Measurements from ENCODE around the gene CTNND2. TPM values are rescaled to one million over a fixed set of nuclear protein-coding genes. Genes with fewer than 3 reads are reported as not detected.
"Not testable (repeated sequence)": the region's sequence is repeated elsewhere in the genome, so short reads cannot be mapped to it uniquely, and the experiment has no call there.

CTNND2 gene
- total RNA-seq, 1 experiment from 2014 or later = not detected

DNA sequence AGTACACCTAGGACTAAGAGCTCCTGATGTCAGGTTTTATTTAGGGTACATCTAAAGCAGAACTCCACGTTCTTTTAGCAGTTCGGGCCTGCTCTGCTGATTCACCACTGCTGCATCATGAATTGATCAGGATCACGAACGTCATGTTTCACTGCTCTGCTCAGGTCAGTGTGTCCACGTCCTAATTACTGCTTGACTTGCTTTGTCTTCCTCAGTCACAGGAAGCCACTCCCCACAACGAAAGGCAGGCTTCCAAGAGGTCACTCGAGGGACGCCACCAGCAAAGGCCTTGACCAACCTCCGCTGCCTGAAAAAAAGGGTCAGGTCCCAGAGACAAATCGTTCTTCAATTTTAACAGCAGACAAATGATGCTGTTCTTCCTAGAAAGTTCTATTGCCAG is 40.3 kb downstream of the CTNND2 start:
- no peak for DNase-seq (ENCODE audit: low read depth)

DNA sequence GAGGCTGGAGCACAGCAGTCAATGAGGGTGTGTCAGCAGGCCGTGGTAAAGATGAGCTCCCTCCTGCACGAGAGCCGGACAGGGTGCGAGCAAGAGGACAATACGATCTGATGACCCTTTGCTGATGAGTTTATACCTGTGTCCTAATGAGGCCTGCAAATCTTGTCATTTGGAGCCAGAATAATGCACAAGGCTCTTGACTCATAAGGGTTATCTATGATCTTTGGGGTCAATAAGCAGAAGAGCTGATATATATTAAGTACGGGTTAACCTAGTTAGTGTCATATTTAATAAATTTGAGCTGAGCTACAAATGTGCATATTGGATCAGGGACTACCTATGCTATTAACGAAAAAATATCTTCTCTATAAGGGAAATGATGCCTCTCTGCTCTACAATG is 46.9 kb downstream of the CTNND2 start:
- DNase-seq (ENCODE audit: low read depth) = no peak

DNA sequence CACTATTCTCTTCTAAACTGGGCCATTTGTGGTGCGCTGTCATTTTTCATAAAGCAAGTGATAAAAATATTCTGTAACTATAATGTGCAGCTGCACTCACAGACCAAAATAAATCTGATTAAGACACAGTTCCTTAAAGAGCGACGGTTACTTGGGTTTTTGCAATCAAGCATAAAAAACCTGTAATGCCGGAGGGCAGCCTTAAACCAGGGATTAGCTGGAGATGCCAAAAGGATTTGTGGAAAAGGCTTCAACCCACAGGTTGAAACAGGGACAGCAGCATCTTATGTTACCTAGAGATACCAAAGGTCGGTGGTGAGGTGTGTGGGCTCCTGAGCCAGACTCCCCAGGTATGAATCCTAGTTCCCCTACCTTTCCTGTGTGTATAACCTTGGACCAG is 49.3 kb downstream of the CTNND2 start:
- DNase-seq (ENCODE audit: low read depth) = no peak

DNA sequence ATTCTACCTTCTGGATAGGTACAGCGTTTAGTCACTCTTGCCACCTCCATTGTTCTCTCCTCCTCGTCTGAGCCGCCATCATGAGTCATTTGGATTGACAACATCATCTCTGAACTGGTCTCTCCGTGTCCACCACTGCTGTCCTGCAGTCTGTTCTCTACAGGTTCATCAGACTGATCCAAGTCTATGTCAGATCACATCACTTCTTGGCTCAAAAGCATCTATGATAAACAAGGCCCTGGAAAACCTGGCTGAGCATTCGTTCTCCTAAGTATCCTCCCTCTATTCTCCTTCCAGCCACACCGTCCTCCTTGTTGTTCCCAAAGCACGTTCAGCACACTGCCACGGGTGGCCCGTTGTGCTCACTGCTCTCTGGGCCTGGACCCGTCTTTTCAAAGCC is 50.5 kb downstream of the CTNND2 start:
- no peak for DNase-seq (ENCODE audit: low read depth)

DNA sequence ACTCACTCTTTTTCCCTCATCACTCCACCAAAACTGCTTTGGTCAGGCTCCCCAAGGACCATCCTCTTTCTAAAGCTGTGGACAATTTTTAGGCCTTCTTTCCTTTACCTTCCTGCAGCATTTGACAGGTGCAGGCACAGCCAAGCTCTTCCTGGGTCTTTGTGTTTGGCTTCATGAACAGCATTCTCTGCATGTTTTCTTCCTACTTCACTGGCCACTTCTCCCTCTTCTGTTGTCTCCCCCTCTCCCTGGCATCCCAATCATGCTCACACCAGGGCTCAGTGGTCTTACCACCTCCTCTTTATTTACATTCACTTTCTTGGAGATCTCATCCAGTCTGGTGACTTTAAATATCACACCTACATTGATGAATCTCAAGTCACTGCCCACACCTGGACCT is 51.1 kb downstream of the CTNND2 start:
- no peak for DNase-seq (ENCODE audit: low read depth)

DNA sequence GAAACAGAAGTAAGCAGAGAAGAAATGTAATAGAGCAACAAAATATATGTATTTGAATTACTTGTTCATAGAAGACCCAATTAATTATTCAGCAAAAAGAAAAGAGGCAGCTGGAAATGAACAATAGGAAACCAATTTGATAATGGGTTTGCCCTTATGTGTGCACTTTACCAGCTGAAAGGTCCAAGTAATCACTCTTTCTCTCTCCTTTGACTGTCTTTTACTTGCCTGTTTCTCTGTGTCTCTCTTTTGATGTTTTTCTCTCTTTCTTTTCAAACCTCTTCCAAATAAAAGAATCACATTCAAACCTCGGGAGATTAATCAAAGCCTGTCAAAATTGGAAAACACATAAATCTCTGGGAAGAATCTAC is 51.5 kb downstream of the CTNND2 start:
- DNase-seq (ENCODE audit: low read depth) = no peak

DNA sequence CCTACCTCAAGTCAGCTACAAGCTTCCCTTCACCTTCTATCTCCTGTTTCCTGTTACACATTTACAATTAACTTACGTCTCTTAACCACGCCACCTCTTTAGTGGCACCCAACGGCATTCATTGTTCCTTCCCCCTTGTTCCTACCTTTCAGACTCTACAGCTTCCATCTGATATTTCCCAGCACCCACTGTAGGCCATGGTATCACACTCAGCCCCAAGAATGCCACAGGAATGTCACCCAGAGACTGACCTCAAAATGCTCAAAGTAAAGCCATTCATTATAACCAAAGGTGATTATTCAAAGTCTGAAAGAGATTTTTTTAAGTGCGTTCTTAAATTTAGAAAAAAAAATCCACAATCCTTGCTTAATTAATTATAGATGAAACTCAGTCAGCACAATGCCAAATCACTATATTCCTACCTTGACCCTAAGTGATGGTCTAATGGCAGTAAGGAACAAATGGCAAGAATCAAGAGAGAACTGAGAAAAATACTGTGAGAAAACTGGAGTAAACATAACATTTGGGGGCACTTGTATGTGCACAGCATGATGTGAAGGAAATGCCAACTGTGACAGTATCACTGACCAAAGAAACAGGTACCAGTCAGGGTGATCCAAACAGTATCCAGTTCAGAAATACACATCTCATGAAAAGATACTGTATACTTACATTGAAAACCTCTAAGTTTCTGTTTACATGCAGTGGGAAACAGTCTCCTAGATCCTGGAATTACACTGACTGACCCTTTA is 52.1 kb downstream of the CTNND2 start:
- no peak for DNase-seq (ENCODE audit: low read depth)

DNA sequence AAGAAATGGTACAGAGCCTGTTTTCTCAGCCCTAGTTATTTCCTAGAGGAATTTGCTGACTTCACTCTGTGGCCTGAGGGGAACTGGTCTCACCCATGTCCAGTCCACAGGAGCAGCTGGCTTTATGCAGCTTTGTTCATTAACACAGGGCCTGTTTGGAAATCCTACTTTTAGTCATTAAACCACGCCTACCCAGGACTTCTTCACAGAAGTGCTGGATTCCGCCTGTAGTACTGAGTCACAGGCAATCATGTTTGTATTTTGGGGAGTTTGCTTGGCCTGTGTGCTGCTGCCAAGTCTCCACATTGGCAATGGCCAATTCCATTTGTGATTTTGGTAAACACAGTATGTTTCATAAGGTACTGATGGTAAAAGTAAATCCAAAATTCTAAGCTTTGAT is 52.8 kb downstream of the CTNND2 start:
- no peak for DNase-seq (ENCODE audit: low read depth)

DNA sequence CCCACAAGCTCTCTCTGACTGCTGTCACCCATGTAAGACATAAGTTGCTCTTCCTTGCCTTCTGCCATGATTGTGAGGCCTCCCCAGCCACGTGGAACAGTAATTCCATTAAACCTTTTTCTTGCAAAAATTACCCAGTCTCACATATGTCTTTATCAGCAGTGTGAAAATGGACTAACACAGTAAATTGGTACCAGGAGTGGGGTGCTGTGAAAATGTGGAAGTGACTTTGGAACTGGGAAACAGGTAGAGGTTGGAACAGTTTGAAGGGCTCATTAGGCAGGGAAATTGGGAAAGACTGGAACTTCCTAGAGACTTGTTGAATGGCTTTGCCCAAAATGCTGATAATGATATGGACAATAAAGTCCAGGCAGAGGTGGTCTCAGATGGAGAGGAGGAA is 75.7 kb downstream of the CTNND2 start:
- not testable (repeated sequence) for DNase-seq (ENCODE audit: low read depth)

DNA sequence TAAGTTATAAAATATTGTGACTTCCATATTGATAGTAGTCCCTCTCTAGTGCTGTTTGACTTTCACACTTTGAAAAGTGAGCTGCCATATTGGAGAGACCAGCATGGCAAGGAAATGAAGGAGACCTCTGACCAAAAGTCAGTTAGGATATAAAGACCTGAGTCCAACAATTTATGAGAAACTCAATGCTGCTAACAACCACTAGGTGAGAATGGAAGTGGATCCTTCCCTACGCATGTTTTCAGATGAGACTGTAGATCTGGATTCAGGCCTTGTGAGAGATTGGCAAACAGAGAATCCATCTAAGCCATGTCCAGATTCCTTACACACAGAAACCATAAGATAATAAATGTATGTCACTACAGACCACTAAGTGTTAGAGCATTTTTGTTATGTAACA is 81.6 kb downstream of the CTNND2 start:
- no peak for DNase-seq (ENCODE audit: low read depth)

DNA sequence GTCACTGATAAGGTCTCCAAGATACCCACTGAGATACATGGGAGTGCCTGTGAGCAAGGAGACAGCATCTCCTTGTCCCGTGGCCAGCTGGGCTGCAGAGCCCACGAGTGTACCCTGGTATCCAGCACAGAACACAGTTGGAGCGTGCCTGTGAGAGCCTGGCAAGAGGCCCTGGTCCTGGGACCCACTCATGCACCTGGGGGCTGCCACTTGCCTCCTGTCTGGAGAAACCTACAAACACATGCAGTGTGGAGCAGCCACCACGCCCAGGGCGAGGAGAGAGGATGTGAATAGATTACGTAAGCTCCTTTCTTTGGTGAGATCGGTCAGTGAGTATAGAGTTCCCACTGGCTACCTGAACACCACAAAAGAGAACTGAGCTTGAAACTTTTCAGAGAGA is 88.3 kb downstream of the CTNND2 start:
- DNase-seq (ENCODE audit: low read depth) = no peak

DNA sequence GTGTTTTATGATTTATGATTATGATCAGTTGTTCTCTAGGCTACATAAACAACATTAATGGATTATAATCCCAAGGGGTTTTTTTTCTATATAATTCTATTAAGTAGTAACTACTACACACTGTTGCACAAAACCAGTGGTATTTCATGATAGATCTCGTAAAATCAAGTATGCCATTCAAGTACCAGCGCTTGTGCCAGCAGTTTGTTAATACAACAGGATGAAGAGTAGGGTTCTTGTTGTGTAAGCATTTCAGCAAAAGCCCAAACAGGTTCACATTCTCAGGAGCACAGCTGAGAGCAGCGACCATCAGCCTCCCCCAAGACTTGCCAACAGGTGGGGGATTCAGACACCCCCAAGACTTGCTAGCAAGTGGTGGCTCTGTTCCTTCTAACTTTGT is 88.8 kb downstream of the CTNND2 start:
- DNase-seq (ENCODE audit: low read depth) = no peak

DNA sequence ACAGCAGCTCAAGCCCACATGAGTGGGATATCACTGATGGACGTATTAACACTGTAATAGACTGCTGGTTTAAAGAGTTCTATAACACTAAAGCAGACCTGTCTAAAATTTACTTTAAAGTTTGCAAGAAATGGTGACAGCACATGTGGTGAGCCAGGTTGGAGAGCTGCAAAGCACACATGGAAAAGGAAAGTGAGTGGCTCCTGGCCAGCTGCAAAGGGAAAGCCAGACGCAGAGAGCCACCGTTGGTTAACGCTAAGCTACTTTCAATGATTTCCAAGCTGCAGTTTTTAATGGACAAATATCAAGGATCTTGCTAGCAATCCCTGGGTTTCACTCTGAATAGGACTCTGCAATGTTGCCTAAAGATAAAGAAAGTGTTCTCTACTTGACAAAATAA is 89.9 kb downstream of the CTNND2 start:
- no peak for DNase-seq (ENCODE audit: low read depth)

DNA sequence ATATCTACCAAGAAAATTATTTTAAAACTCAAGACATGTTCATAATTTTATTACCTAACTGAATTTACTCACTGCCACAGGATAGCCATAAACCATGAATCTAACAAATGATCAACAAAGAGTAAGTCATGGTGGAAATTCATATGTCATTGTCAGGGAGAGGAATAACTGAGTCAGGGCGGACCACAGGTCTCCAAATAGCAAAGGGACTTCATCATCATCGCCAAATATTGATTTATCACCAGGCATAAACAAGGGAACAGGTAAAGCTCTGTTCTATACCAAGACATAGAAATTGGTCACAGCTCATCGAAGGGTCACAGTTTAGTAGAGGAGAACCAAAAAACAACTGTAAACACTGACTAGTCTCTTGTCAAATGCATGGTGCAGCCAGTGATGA is 94.8 kb downstream of the CTNND2 start:
- DNase-seq (ENCODE audit: low read depth) = no peak

DNA sequence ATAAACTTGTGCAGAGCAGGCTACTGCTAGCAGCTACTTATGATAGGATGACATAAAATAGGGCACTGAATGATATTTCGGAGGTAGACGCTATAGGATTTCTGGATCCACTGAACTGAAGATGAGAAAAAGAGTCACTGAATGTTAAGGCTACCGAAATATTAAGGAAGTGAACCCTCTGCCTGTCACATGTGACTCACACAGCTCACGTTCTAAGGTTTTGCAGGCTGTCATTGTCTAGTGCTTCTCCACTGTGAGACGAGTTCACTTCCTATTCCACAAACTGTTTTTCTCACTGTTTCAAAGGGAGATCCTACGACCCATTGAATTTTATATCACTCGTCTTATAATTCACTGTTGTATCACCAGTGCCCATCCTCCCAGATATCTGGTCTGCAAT is 100.8 kb downstream of the CTNND2 start:
- no peak for DNase-seq (ENCODE audit: low read depth)

DNA sequence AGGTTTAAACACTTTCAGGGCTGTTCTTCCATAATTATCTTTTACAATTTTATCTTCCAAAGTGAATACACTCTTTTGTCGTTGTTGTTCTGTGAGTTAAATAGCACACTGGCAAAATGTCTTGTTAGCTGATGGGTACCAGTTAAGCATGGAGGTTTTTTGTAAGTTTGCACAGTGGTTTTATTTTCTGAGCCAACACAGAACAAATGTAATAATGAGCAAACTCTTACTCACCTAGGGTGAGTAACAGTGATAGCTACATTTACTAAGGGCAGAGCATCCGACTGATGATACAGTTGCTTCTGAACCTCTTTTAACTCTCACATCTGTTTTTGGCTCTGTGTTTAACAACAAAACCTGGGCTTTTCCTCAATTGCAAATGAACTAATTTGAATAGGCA is 103.2 kb downstream of the CTNND2 start:
- DNase-seq (ENCODE audit: low read depth) = no peak

DNA sequence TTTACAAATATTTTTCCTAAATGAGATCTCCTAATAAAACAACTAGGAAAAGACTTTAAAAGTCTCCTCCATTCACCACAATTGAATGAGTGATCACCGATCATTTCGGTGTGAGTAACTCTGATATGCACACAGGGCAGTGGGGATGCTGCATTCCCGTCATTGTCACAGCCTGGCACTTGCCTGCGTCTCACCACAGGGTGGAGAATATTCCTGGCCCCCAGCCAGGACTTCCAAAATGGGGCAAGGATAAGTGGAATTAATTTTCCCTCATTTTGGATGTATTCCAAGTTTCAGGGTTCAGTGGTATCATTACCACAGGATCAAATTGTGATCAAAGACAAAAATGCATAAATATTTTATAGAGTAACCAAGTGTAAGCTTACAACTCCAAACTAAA is 107.1 kb downstream of the CTNND2 start:
- DNase-seq (ENCODE audit: low read depth) = no peak

DNA sequence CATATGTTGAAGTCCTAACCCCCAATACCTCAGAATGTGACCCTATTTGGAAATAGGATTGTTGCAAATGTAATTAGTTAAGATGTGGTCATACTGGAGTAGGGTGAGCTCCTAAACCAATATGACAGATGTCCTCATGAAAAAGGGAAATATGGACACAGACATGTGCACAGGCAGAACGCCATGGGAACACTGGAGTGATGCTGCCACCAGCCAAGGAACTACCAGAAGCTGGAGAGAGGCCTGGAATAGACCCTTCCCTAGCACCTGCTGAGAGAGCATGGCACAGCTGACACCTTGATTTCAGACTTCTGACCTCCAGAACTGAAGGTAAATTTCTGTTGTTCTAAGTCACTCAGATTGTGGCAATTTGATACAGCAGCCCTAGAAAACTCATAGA is 110.8 kb downstream of the CTNND2 start:
- DNase-seq (ENCODE audit: low read depth) = no peak

DNA sequence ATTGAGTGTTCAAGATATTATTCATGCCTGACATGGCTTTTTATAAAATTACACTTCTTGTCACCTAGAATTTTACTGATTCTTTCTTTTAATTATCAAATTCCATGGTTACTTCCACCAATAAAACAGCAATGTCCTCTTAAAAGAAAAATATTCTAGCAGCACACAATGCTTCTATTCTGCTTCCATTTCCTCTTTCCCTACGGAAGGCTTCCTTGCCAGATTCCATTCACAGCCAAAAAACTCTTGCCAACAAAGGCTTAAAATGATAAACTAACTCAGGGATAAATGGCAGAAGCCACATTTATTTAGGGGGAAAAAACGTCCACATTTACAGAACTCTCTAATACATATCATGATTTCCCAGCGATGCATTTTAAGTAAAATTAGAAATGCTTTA is 111.6 kb downstream of the CTNND2 start:
- DNase-seq (ENCODE audit: low read depth) = no peak

DNA sequence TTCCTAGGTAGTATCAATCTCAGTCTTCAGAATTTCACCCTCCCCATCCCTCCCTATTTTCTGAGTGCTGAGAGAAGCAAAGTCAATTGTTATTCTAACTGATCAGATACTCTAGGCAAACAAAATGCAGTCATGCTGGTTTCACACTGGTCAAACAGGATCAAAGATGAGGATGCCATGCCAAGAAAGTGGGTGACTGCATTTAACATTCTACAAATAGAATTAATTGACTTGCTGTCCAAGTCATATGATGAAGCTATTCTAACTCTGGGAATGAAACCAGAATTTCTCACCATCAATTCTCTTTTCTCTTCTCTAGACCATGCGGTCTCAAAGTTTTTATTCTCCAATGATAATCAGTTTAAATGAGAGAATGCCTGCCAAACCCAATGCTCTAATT is 112.5 kb downstream of the CTNND2 start:
- no peak for DNase-seq (ENCODE audit: low read depth)

DNA sequence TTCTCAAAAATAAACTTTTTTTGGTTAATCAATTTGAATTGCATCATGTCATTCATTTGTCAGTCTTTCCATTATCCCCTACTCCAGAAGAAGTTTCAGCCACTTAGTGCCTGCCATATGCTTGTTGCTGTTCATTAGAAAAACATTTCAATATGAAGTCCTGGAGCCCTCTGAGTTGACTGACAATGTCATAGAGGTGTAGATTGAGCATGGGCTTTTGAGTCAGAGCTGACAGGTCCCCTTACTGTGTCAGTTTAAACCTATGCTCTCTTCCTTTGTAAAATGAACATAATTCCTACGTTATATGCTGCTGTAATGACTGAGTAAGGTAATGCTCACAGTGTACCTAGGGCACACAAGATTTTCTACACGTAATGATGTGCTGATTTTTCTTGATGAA is 114.0 kb downstream of the CTNND2 start:
- DNase-seq (ENCODE audit: low read depth) = no peak

DNA sequence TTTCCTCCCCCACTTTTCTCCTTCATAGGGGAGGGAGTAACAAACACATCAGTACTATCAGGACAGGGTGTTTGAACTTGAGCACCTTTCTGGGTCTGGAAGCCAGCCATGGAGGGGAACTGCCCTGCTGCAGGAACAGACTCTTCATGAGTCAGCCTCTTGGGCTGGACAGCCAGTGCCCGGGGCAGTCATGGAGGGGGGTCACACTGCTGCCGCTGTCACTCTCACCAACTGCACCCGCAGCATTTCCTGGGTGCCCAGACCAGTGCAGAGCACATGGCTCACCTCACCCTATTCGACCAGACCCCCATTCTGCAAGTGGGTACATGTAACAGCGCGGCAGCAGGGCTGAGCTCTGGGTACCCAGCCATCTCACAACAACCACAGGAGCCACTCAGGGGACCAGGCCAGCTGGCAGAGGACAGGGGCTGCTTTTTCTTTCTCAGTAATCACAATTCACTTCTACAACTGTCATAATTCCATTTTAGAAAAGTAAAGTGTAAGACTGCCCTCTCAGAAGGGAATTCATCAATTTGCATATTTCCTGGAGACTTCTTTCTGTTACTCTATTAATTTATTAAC is 118.4 kb downstream of the CTNND2 start:
- DNase-seq (ENCODE audit: low read depth) = no peak

DNA sequence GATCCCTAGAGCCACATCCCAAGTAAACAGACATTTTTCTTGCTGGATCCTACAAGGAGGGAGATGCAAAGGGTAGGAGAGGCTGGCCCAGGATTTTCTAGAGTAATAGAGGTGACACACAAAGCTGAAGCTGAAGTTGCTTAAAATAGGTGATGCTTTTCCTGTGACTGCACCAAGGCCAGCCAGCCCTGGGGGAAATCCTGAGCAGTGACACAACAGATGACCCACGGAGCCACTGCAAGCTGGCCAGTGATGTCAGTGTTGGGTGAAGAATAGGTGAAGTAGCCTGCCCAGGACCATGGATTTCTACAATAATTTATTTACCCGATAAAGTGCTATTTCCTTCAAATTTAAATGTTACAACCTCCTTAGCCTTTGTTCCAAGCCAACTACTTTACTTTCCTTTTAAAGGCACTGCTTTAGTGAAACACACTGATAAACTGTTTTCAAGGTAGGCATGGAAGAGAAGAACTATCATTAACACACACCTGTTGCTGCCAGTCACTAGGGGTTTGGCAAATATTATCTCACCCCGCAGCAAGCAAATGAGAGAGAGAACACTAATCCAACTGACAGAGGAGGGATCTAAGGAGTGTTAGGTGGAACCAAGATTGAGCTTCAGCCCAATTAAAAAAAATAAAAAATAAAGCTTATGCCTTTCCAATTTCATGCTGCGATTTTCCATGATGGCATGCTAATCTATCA is 123.5 kb downstream of the CTNND2 start:
- DNase-seq (ENCODE audit: low read depth) = no peak

Data from RPMI7951 (cell line).